Measurements from ENCODE around the gene PALM.

DNA sequence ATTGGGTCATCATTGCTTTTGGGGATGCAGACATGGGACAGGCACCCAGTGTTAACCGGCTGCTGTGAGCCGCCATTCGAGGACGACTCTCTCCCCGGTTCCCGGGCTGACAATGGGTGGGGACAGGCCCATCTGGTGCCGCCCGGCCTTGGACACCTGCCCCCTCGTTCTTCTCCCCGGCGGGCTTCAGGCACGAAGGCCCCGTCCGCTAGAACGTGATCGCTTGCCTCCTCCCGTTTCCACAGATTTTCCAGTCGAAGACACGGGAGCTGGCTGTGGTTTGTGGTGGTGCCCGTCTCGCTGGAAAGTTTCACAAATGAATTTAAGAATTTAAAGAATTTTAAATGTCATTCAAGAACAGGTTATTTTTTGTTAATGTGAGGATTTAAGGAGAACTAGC, 2.0 kb downstream of the PALM start:
- TF ChIP-seq, protein P1, sequence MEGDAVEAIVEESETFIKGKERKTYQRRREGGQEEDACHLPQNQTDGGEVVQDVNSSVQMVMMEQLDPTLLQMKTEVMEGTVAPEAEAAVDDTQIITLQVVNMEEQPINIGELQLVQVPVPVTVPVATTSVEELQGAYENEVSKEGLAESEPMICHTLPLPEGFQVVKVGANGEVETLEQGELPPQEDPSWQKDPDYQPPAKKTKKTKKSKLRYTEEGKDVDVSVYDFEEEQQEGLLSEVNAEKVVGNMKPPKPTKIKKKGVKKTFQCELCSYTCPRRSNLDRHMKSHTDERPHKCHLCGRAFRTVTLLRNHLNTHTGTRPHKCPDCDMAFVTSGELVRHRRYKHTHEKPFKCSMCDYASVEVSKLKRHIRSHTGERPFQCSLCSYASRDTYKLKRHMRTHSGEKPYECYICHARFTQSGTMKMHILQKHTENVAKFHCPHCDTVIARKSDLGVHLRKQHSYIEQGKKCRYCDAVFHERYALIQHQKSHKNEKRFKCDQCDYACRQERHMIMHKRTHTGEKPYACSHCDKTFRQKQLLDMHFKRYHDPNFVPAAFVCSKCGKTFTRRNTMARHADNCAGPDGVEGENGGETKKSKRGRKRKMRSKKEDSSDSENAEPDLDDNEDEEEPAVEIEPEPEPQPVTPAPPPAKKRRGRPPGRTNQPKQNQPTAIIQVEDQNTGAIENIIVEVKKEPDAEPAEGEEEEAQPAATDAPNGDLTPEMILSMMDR (IDR thresholded peaks at IDR 0.05; ENCODE audit: low read depth, low read length): no peak
- TF ChIP-seq EZH2phosphoT487 (IDR thresholded peaks at IDR 0.05; ENCODE audit: low read depth): no peak

Data from OCI-LY3 (cell line).